Measurements from ENCODE around the gene NDUFS8.

- TF ChIP-seq, protein P1, sequence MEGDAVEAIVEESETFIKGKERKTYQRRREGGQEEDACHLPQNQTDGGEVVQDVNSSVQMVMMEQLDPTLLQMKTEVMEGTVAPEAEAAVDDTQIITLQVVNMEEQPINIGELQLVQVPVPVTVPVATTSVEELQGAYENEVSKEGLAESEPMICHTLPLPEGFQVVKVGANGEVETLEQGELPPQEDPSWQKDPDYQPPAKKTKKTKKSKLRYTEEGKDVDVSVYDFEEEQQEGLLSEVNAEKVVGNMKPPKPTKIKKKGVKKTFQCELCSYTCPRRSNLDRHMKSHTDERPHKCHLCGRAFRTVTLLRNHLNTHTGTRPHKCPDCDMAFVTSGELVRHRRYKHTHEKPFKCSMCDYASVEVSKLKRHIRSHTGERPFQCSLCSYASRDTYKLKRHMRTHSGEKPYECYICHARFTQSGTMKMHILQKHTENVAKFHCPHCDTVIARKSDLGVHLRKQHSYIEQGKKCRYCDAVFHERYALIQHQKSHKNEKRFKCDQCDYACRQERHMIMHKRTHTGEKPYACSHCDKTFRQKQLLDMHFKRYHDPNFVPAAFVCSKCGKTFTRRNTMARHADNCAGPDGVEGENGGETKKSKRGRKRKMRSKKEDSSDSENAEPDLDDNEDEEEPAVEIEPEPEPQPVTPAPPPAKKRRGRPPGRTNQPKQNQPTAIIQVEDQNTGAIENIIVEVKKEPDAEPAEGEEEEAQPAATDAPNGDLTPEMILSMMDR (IDR thresholded peaks at IDR 0.05) = no peak
- TF ChIP-seq EZH2 (IDR thresholded peaks at IDR 0.05; ENCODE audit: borderline replicate concordance, insufficient read depth, low read depth, low read length, poor library complexity, severe bottlenecking) = no peak
These were observed 1.5 kb upstream of the NDUFS8 start for GRCh38 chr11:68028802-68029545.

All from B cell (primary cell).